Fibroblast of skin of right quadriceps (primary cell): Measurements from ENCODE around the gene GAS7.

Experiments
- DNase-seq: peaks from one replicate; pipeline ENCODE4 v3.0.0-alpha.2; 2013

The GAS7 gene

DNA sequence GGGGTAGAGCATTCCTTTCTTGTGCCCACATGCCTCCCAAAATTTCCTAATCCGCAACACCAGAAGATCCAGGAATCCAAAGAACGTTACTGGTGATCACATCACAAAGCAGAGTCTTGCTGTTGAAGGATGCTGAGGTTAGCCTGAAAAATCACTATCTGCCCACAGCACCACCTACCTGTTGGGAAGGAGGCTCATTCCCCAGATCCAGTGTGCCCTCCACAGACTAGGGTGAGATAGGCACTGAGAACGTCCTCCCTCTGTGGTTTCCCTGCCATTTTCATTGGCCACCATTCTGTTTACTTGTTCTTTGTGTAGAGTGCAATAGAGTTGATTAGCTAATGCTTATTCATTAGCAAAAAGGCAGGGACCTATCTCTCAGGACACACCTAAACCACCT is 323.7 kb downstream of the GAS7 start:
- no peak for DNase-seq

DNA sequence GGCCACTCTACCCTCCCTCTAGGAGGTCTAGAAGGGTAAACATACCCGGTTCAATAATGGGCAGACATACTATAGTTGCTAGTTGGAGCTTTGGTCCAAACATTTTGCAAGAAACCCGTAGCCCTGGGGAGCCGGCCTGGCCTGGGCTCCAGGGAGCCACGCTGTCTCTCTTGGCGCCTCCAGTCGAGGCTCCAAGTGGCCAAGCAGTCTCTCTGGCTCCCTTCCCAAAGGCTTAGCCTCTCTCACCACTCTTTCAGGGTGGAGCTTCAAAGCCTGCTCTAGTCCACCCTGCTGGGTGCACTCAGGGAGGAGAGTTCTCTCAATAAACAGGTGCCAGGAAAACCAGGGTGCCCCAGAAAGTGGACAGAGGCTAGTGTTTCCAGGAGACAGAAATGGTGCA is 325.6 kb downstream of the GAS7 start:
- DNase-seq = no peak

DNA sequence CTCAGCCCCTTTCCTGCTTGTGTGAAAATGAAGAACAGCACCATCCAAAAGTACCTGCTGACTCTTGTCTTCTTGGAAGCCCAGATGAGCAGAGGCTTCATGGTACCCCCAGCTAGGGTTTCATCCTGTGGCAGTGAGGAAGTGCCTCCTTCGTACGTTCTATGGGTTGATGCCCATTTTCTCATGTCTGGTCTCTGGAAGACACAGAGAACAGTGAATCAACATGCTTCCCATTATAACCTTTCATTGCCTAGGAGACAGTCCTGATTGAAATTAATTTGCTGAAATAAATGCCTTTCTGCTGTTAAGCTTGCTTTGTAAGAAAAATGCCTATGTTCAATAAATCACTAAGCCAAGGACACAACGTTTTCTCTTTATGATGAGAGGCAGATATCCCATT is 329.9 kb downstream of the GAS7 start:
- DNase-seq = no peak

DNA sequence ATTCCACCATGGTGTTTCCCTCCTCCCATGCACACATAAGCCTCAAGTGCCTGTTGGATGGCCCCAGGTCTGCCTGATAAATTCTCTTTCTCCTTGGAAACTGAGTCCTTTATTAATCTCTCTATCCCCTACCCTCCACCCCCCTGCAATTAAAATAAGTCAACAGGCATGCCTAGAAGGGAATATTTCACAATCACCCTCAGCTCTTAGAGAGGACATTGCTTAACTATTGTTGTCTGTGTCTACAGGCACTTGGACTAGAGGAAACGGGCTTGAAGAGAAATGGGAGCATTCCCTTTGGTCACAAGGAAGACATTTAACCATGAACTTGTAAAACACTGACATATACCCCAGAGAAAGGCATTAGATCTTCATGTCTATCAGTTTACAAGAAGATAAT is 332.8 kb downstream of the GAS7 start:
- DNase-seq = no peak

DNA sequence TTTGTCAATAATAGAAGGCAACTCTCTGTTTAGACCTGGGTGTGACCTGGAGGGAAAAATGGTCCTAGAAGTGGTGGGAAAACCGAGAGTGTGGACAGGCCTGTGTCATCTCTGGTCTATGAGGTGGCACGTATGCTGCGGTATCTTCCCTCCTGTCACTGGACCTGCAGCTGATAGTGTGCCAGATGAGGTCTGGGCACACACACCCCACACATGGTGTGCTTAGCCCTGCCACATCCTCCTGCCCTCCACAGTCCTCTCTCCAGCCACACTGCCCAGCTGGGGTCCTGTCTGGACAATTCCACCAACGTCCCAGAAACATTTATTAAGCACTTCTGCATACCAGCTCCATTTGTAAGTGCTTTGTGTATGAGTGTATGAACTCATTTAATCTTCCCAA is 335.5 kb downstream of the GAS7 start:
- DNase-seq = no peak

DNA sequence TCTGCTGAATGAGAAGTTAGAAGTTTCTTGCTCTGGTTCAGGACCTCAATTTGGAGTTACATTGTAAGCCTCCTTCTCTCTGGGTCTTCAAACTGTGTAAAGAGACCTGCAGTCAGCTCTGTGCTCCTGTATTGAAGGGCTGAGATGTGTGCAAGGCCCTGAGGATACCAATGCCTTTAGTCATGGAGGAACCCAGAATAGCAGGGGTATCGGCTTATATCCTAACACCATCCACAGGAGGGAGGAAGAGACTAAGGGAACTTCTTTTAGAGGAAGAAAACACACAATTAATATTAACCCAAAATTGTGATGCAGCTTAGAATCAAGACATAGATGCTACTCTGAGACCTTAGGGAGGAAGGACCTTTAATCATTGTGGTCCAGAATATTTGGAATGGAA is 336.2 kb downstream of the GAS7 start:
- no peak for DNase-seq

DNA sequence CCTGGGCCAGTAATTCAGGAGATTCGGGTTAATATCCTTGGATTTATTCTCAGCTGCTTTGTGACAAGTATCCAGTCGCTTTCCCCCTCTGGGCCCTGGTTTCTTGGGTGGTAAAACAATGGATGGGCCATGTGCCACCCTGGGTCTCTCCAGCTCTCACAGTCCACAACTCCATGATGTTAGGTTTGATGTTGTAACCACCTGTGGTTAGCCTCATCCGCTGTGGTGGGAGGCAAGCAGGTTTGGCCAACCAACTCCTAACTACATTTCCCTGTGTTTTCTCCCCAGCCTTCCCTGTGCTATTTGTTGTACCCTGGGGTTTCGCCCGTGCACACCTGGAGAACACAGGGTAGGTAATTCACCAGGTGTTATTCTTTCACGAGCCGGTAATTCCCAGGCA is 337.6 kb downstream of the GAS7 start:
- DNase-seq = no peak
